Measurements from ENCODE around the gene IGFBP5. TPM values are rescaled to one million over a fixed set of nuclear protein-coding genes. Genes with fewer than 3 reads are reported as not detected.

The IGFBP5 gene
- 58.4 TPM for polyA plus RNA-seq
- long read RNA-seq, donor 1, full-length matches to known transcripts = 20 of 20 reads
- long read RNA-seq, donor 1, partial matches to known transcripts = 0 of 20 reads
- long read RNA-seq, donor 1, other reads (novel, unspliced or antisense) = 0 of 20 reads
- long read RNA-seq, donor 2, full-length matches to known transcripts = 31 of 37 reads
- long read RNA-seq, donor 2, partial matches to known transcripts = 6 of 37 reads
- long read RNA-seq, donor 2, other reads (novel, unspliced or antisense) = 0 of 37 reads
- long read RNA-seq, donor 3 = 0 reads
- long read RNA-seq, donor 4 = 0 reads
- long read RNA-seq, donor 5, full-length matches to known transcripts = 35 of 35 reads
- long read RNA-seq, donor 5, partial matches to known transcripts = 0 of 35 reads
- long read RNA-seq, donor 5, other reads (novel, unspliced or antisense) = 0 of 35 reads
- long read RNA-seq, donor 6, full-length matches to known transcripts = 14 of 14 reads
- long read RNA-seq, donor 6, partial matches to known transcripts = 0 of 14 reads
- long read RNA-seq, donor 6, other reads (novel, unspliced or antisense) = 0 of 14 reads
- long read RNA-seq, donor 7, full-length matches to known transcripts = 39 of 47 reads
- long read RNA-seq, donor 7, partial matches to known transcripts = 8 of 47 reads
- long read RNA-seq, donor 7, other reads (novel, unspliced or antisense) = 0 of 47 reads
- long read RNA-seq, donor 8, full-length matches to known transcripts = 30 of 35 reads
- long read RNA-seq, donor 8, partial matches to known transcripts = 5 of 35 reads
- long read RNA-seq, donor 8, other reads (novel, unspliced or antisense) = 0 of 35 reads
- long read RNA-seq, donor 9, full-length matches to known transcripts = 8 of 8 reads
- long read RNA-seq, donor 9, partial matches to known transcripts = 0 of 8 reads
- long read RNA-seq, donor 9, other reads (novel, unspliced or antisense) = 0 of 8 reads
- long read RNA-seq, donor 10, full-length matches to known transcripts = 21 of 21 reads
- long read RNA-seq, donor 10, partial matches to known transcripts = 0 of 21 reads
- long read RNA-seq, donor 10, other reads (novel, unspliced or antisense) = 0 of 21 reads
- long read RNA-seq, donor 11, full-length matches to known transcripts = 18 of 18 reads
- long read RNA-seq, donor 11, partial matches to known transcripts = 0 of 18 reads
- long read RNA-seq, donor 11, other reads (novel, unspliced or antisense) = 0 of 18 reads

- peaks cover 79% of the 10 kb centered on the region for H3K27me3 ChIP-seq (ENCODE audit: control insufficient read depth, insufficient read depth, low read length)
- DNase-seq = peak; percentile 63 to 71
- peak within 1 kb of the TSS; percentile 56 for H3K4me3 ChIP-seq (ENCODE audit: low read length)
- H3K36me3 ChIP-seq (ENCODE audit: control insufficient read depth, insufficient read depth, low read length) = no peaks in the 10 kb centered on the region
- peak within 1 kb of the TSS; percentile 49 for H3K27ac ChIP-seq (ENCODE audit: low read length)
- no CpG with 5 or more reads among the region's 16 CpGs for WGBS (ENCODE audit: insufficient coverage, low lambda C conversion rate)
- H3K4me1 ChIP-seq (ENCODE audit: control insufficient read depth, insufficient read depth, low read length) = peaks cover 5% of the 10 kb centered on the region
- H3K9me3 ChIP-seq (ENCODE audit: control insufficient read depth, low read depth, low read length) = peaks cover 2% of the 10 kb centered on the region
Observed at GRCh38 chr2:216695401-216695821, at the start of gene IGFBP5. TSS of gene IGFBP5 (minus strand) at chr2:216695549. CDS start at chr2:216694775, 774 bp downstream.

GRCh38 chr2:216743781-216744180, 48.4 kb upstream of the IGFBP5 start:
- H3K27ac ChIP-seq (ENCODE audit: low read length) = no peak overlapping the region
- H3K36me3 ChIP-seq (ENCODE audit: control insufficient read depth, insufficient read depth, low read length) = no peaks in the 10 kb centered on the region
- H3K9me3 ChIP-seq (ENCODE audit: control insufficient read depth, low read depth, low read length) = no peaks in the 10 kb centered on the region
- no peak overlapping the region for H3K4me3 ChIP-seq (ENCODE audit: low read length)
- no peak for DNase-seq
- H3K27me3 ChIP-seq (ENCODE audit: control insufficient read depth, insufficient read depth, low read length) = peaks cover 2% of the 10 kb centered on the region
- H3K4me1 ChIP-seq (ENCODE audit: control insufficient read depth, insufficient read depth, low read length) = peaks cover 13% of the 10 kb centered on the region
- WGBS (ENCODE audit: insufficient coverage, low lambda C conversion rate) = no CpG with 5 or more reads among the region's 1 CpG

- H3K4me1 ChIP-seq (ENCODE audit: control insufficient read depth, insufficient read depth, low read length) = peaks cover 13% of the 10 kb centered on the region
- no CpG with 5 or more reads among the region's 3 CpGs for WGBS (ENCODE audit: insufficient coverage, low lambda C conversion rate)
- peaks cover 2% of the 10 kb centered on the region for H3K27me3 ChIP-seq (ENCODE audit: control insufficient read depth, insufficient read depth, low read length)
- no peak overlapping the region for H3K4me3 ChIP-seq (ENCODE audit: low read length)
- H3K9me3 ChIP-seq (ENCODE audit: control insufficient read depth, low read depth, low read length) = no peaks in the 10 kb centered on the region
- H3K27ac ChIP-seq (ENCODE audit: low read length) = no peak overlapping the region
- no peak for DNase-seq
- H3K36me3 ChIP-seq (ENCODE audit: control insufficient read depth, insufficient read depth, low read length) = no peaks in the 10 kb centered on the region
Observed at GRCh38 chr2:216742411-216742810, 47.1 kb upstream of the IGFBP5 start.

GRCh38 chr2:216741223-216741593, 45.9 kb upstream of the IGFBP5 start:
- Histone ChIP-seq H3K9me3 (ENCODE audit: control insufficient read depth, low read depth, low read length) (no peaks in the 10 kb centered on the region), H3K4me1 (ENCODE audit: control insufficient read depth, insufficient read depth, low read length) (peaks cover 13% of the 10 kb centered on the region), H3K27ac (ENCODE audit: low read length) (no peak overlapping the region), H3K4me3 (ENCODE audit: low read length) (no peak overlapping the region), H3K36me3 (ENCODE audit: control insufficient read depth, insufficient read depth, low read length) (no peaks in the 10 kb centered on the region), H3K27me3 (ENCODE audit: control insufficient read depth, insufficient read depth, low read length) (peaks cover 2% of the 10 kb centered on the region)
- WGBS (ENCODE audit: insufficient coverage, low lambda C conversion rate) = no CpG with 5 or more reads among the region's 2 CpGs
- no peak for DNase-seq

- H3K27ac ChIP-seq (ENCODE audit: low read length) = peak overlapping the region; percentile 58
- peaks cover 2% of the 10 kb centered on the region for H3K27me3 ChIP-seq (ENCODE audit: control insufficient read depth, insufficient read depth, low read length)
- peak; percentile 32 to 47 for DNase-seq
- peaks cover 13% of the 10 kb centered on the region for H3K4me1 ChIP-seq (ENCODE audit: control insufficient read depth, insufficient read depth, low read length)
- H3K36me3 ChIP-seq (ENCODE audit: control insufficient read depth, insufficient read depth, low read length) = no peaks in the 10 kb centered on the region
- H3K9me3 ChIP-seq (ENCODE audit: control insufficient read depth, low read depth, low read length) = no peaks in the 10 kb centered on the region
- 83% methylated on average over 3 of the region's 6 CpGs for WGBS (ENCODE audit: insufficient coverage, low lambda C conversion rate)
- H3K4me3 ChIP-seq (ENCODE audit: low read length) = no peak overlapping the region
Observed at GRCh38 chr2:216740557-216741222, 45.3 kb upstream of the IGFBP5 start.

- peaks cover 13% of the 10 kb centered on the region for H3K4me1 ChIP-seq (ENCODE audit: control insufficient read depth, insufficient read depth, low read length)
Observed at GRCh38 chr2:216739035-216739434, 43.7 kb upstream of the IGFBP5 start.

GRCh38 chr2:216737676-216738075, 42.3 kb upstream of the IGFBP5 start:
- Histone ChIP-seq H3K4me1 (ENCODE audit: control insufficient read depth, insufficient read depth, low read length) (peaks cover 10% of the 10 kb centered on the region), H3K27ac (ENCODE audit: low read length) (no peak overlapping the region)

More at GRCh38 chr2:216739035-216739434, 43.7 kb upstream of the IGFBP5 start:
- no peak for DNase-seq
- Histone ChIP-seq H3K36me3 (ENCODE audit: control insufficient read depth, insufficient read depth, low read length) (no peaks in the 10 kb centered on the region), H3K4me3 (ENCODE audit: low read length) (no peak overlapping the region), H3K27ac (ENCODE audit: low read length) (no peak overlapping the region), H3K27me3 (ENCODE audit: control insufficient read depth, insufficient read depth, low read length) (peaks cover 2% of the 10 kb centered on the region), H3K9me3 (ENCODE audit: control insufficient read depth, low read depth, low read length) (no peaks in the 10 kb centered on the region)
- WGBS (ENCODE audit: insufficient coverage, low lambda C conversion rate) = no CpG with 5 or more reads among the region's 3 CpGs

GRCh38 chr2:216736326-216736725, 41.0 kb upstream of the IGFBP5 start:
- H3K9me3 ChIP-seq (ENCODE audit: control insufficient read depth, low read depth, low read length) = no peaks in the 10 kb centered on the region
- no peak overlapping the region for H3K4me3 ChIP-seq (ENCODE audit: low read length)
- no peak for DNase-seq
- H3K4me1 ChIP-seq (ENCODE audit: control insufficient read depth, insufficient read depth, low read length) = peaks cover 8% of the 10 kb centered on the region
- WGBS (ENCODE audit: insufficient coverage, low lambda C conversion rate) = no CpG with 5 or more reads among the region's 1 CpG
- no peak overlapping the region for H3K27ac ChIP-seq (ENCODE audit: low read length)
- no peaks in the 10 kb centered on the region for H3K36me3 ChIP-seq (ENCODE audit: control insufficient read depth, insufficient read depth, low read length)
- peaks cover 2% of the 10 kb centered on the region for H3K27me3 ChIP-seq (ENCODE audit: control insufficient read depth, insufficient read depth, low read length)

More at GRCh38 chr2:216737676-216738075, 42.3 kb upstream of the IGFBP5 start:
- H3K9me3 ChIP-seq (ENCODE audit: control insufficient read depth, low read depth, low read length) = no peaks in the 10 kb centered on the region
- peaks cover 2% of the 10 kb centered on the region for H3K27me3 ChIP-seq (ENCODE audit: control insufficient read depth, insufficient read depth, low read length)
- H3K36me3 ChIP-seq (ENCODE audit: control insufficient read depth, insufficient read depth, low read length) = no peaks in the 10 kb centered on the region
- no peak for DNase-seq
- 100% methylated on average over 3 of the region's 4 CpGs for WGBS (ENCODE audit: insufficient coverage, low lambda C conversion rate)
- H3K4me3 ChIP-seq (ENCODE audit: low read length) = no peak overlapping the region

GRCh38 chr2:216735668-216736067, 40.3 kb upstream of the IGFBP5 start:
- H3K27ac ChIP-seq (ENCODE audit: low read length) = no peak overlapping the region
- H3K4me1 ChIP-seq (ENCODE audit: control insufficient read depth, insufficient read depth, low read length) = peaks cover 5% of the 10 kb centered on the region

More at GRCh38 chr2:216735668-216736067, 40.3 kb upstream of the IGFBP5 start:
- Histone ChIP-seq H3K36me3 (ENCODE audit: control insufficient read depth, insufficient read depth, low read length) (no peaks in the 10 kb centered on the region), H3K4me3 (ENCODE audit: low read length) (no peak overlapping the region), H3K27me3 (ENCODE audit: control insufficient read depth, insufficient read depth, low read length) (peaks cover 2% of the 10 kb centered on the region), H3K9me3 (ENCODE audit: control insufficient read depth, low read depth, low read length) (no peaks in the 10 kb centered on the region)
- no peak for DNase-seq

Data from large intestine (tissue), 12 donors.